GM19468 (cell line): ENCODE results near the gene TOX3.

Experiments
- ATAC-seq: cut with Tn5 transposase; IDR thresholded peaks from one replicate; pipeline ENCODE4 v1.9.1; 2021; ENCODE audit warnings: mild to moderate bottlenecking, moderate library complexity, moderate number of reproducible peaks; ENCODE audit not compliant: unreplicated experiment; ENCODE audit errors: extremely low read depth

Gene TOX3

GRCh38 chr16:52496051-52496876 lies 50.7 kb downstream of the TOX3 start:
- no peak for ATAC-seq

GRCh38 chr16:52494621-52495020 lies 52.3 kb downstream of the TOX3 start:
- no peak for ATAC-seq

- ATAC-seq, result no peak
Measured at GRCh38 chr16:52494145-52494544, 52.8 kb downstream of the TOX3 start.

- peak; percentile 90 for ATAC-seq
Measured at GRCh38 chr16:52492789-52493357, 54.1 kb downstream of the TOX3 start.

GRCh38 chr16:52491216-52491615 lies 55.7 kb downstream of the TOX3 start:
- no peak for ATAC-seq

GRCh38 chr16:52489894-52490293 lies 57.0 kb downstream of the TOX3 start:
- ATAC-seq, result no peak

- no peak for ATAC-seq
Measured at GRCh38 chr16:52488837-52489289, 58.1 kb downstream of the TOX3 start.

GRCh38 chr16:52487849-52488457 lies 59.0 kb downstream of the TOX3 start:
- ATAC-seq, result no peak

- no peak for ATAC-seq
Measured at GRCh38 chr16:52480237-52480636, 66.7 kb downstream of the TOX3 start.

- ATAC-seq, result no peak
Measured at GRCh38 chr16:52476111-52476510, 70.8 kb downstream of the TOX3 start.

- no peak for ATAC-seq
Measured at GRCh38 chr16:52474679-52475078, 72.3 kb downstream of the TOX3 start.

GRCh38 chr16:52473096-52473495 lies 73.8 kb downstream of the TOX3 start:
- ATAC-seq, result no peak

- no peak for ATAC-seq
Measured at GRCh38 chr16:52471650-52472370, 75.1 kb downstream of the TOX3 start.

- no peak for ATAC-seq
Measured at GRCh38 chr16:52470585-52470984, 76.4 kb downstream of the TOX3 start.

- no peak for ATAC-seq
Measured at GRCh38 chr16:52469775-52470174, 77.2 kb downstream of the TOX3 start.

GRCh38 chr16:52469091-52469490 lies 77.9 kb downstream of the TOX3 start:
- ATAC-seq, result no peak

- ATAC-seq, result no peak
Measured at GRCh38 chr16:52467753-52468152, 79.2 kb downstream of the TOX3 start.

- ATAC-seq, result no peak
Measured at GRCh38 chr16:52466994-52467393, 79.9 kb downstream of the TOX3 start.

- no peak for ATAC-seq
Measured at GRCh38 chr16:52465711-52466267, 81.2 kb downstream of the TOX3 start.

GRCh38 chr16:52463904-52464303 lies 83.0 kb downstream of the TOX3 start:
- no peak for ATAC-seq
